Endothelial cell of umbilical vein (primary cell): ENCODE measurements around the gene INTS7.

Experiments
- CTCF ChIP-seq, 2 donors: IDR thresholded peaks; 1 replicate in 1 of 2; 2 replicates in 1 of 2; pipeline ENCODE4 v1.5.1; 2011; ENCODE audit warnings: low read length in 2 of 2, mild to moderate bottlenecking in 2 of 2, moderate library complexity in 2 of 2, control low read depth in 1 of 2, inconsistent platforms in 1 of 2, low read depth in 1 of 2; ENCODE audit not compliant: insufficient read depth in 1 of 2; ENCODE audit errors: extremely low read depth in 1 of 2
- EZH2 ChIP-seq: IDR thresholded peaks from 2 replicates; pipeline ENCODE4 v1.6.1; 2012; ENCODE audit warnings: borderline replicate concordance, low read depth, mild to moderate bottlenecking, moderate library complexity, low read length, inconsistent platforms; ENCODE audit not compliant: severe bottlenecking
- FOS ChIP-seq: IDR thresholded peaks from 2 replicates; pipeline ENCODE4 v1.6.1; 2011; ENCODE audit warnings: mild to moderate bottlenecking, low read length, moderate library complexity, borderline replicate concordance; ENCODE audit not compliant: insufficient read depth
- GATA2 ChIP-seq: IDR thresholded peaks from 2 replicates; pipeline ENCODE4 v1.7.0; 2011; ENCODE audit warnings: low read depth, mild to moderate bottlenecking, moderate library complexity, mixed read lengths, low read length; ENCODE audit not compliant: insufficient read length, insufficient read depth
- JUN ChIP-seq: IDR thresholded peaks from 2 replicates; pipeline ENCODE4 v1.6.1; 2011; ENCODE audit warnings: borderline replicate concordance, low read depth; ENCODE audit not compliant: insufficient read length, insufficient read depth
- MYC ChIP-seq: IDR thresholded peaks from one replicate; pipeline ENCODE4 v1.6.1; 2011; ENCODE audit warnings: mild to moderate bottlenecking, low read depth, low read length
- POLR2A ChIP-seq: IDR thresholded peaks from 2 replicates; pipeline ENCODE4 v1.6.1; 2012; ENCODE audit warnings: low read depth, mild to moderate bottlenecking, control low read depth, low read length
- POLR2AphosphoS5 ChIP-seq: IDR thresholded peaks from 2 replicates; pipeline ENCODE4 v1.6.1; 2012; ENCODE audit warnings: low read depth, mild to moderate bottlenecking, control low read depth, low read length, moderate library complexity; ENCODE audit not compliant: insufficient read depth
- TF ChIP-seq, protein P1 (sequence below): IDR thresholded peaks from 2 replicates; pipeline ENCODE4 v1.6.1; 2011; ENCODE audit not compliant: insufficient read depth, insufficient read length

DNA sequence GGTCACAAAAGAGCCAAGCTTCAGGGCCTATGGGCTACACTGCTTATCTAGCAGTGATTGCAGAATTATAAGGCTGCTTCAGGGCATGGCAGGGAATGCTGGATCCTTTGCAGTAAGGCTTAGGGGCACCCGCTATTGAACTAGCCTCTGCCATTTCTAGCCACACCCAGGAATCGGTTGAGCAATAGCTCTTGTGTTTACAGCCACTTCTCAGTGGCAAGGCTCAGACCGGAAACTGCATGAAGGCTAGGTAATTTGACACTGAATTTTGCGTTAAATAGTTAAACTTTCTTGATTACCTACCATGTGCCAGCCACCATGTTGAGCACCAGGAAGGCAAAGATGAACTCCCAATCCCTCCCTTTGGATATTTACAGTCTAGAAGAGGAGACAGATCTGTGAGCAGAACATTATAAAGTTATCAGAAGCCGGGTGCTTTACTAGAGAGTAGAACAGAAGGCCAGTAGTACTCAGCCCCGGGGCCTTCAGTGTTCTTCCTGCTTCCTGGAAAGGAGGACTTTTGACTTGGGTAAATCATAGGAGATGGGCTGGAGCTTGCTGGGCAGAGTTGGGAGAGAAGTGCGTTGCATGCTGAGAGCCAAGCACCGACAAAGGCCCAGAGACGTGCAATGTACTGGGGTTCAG, 106.2 kb downstream of the INTS7 start:
- TF ChIP-seq POLR2A, result no peak
- TF ChIP-seq CTCF (IDR thresholded peaks at IDR 0.05; ENCODE audit: extremely low read depth in 1 of 2, insufficient read depth in 1 of 2, low read depth in 1 of 2, low read length in 2 of 2), result no peak
- TF ChIP-seq POLR2AphosphoS5, result no peak
- TF ChIP-seq EZH2, result no peak
- no peak for TF ChIP-seq JUN
- TF ChIP-seq, protein P1, sequence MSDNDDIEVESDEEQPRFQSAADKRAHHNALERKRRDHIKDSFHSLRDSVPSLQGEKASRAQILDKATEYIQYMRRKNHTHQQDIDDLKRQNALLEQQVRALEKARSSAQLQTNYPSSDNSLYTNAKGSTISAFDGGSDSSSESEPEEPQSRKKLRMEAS, result no peak
- TF ChIP-seq MYC, result no peak
- TF ChIP-seq FOS, result no peak
- no peak for TF ChIP-seq GATA2
